Thymus (tissue), 11 donors: ENCODE data around the gene MORF4L1. TPM values are rescaled to one million over a fixed set of nuclear protein-coding genes. Genes with fewer than 3 reads are reported as not detected.
"Not testable (repeated sequence)": the region's sequence is repeated elsewhere in the genome, so short reads cannot be mapped to it uniquely, and the experiment has no call there.

Experiments
- DNase-seq, 9 donors: peaks; one replicate each; pipeline ENCODE4 v3.0.0-alpha.2; 2013; ENCODE audit warnings: low spot score in 9 of 9, low read depth in 6 of 9, missing footprints in 1 of 9
- H3K27ac ChIP-seq, 2 donors: one replicate each; pipeline ENCODE4 v1.5.1; 2013; ENCODE audit warnings: control low read depth in 1 of 2, low read depth in 1 of 2, low read length in 1 of 2, mild to moderate bottlenecking in 1 of 2, moderate library complexity in 1 of 2
- H3K27me3 ChIP-seq, 2 donors: one replicate each; pipeline ENCODE4 v1.5.1; 2013; ENCODE audit warnings: low read length in 1 of 2; ENCODE audit not compliant: control insufficient read depth in 2 of 2, insufficient read depth in 1 of 2
- H3K36me3 ChIP-seq, 2 donors: one replicate each; pipeline ENCODE4 v1.5.1; 2013; ENCODE audit warnings: low read length in 1 of 2, mild to moderate bottlenecking in 1 of 2, moderate library complexity in 1 of 2; ENCODE audit not compliant: control insufficient read depth in 2 of 2, insufficient read depth in 2 of 2
- H3K4me1 ChIP-seq, 2 donors: one replicate each; pipeline ENCODE4 v1.5.1; 2013; ENCODE audit warnings: low read length in 2 of 2; ENCODE audit not compliant: control insufficient read depth in 2 of 2, insufficient read depth in 2 of 2
- H3K4me3 ChIP-seq, 2 donors: one replicate each; pipeline ENCODE4 v1.5.1; 2013; ENCODE audit warnings: low read length in 2 of 2, control low read depth in 1 of 2, mild to moderate bottlenecking in 1 of 2
- H3K9me3 ChIP-seq, 2 donors: one replicate each; pipeline ENCODE4 v1.5.1; 2013; ENCODE audit warnings: low read length in 1 of 2, mild to moderate bottlenecking in 1 of 2; ENCODE audit not compliant: control insufficient read depth in 2 of 2, insufficient read depth in 1 of 2
- WGBS: extraction: QIAGEN DNeasy Blood & Tissue Kit; methylation state at CpG from one replicate; pipeline ENCODE4 v1.1.7; 2013; 5-methylcytosine and 5-hydroxymethylcytosine counted together
- polyA plus RNA-seq: library from polyadenylated mRNA; stranded (reverse); fragments of 200-250 nt; gene quantifications from one replicate; pipeline ENCODE4 v1.2.3, GENCODE V29; 2013
- total RNA-seq: library from RNA; stranded (reverse); fragments of 120-200 nt; gene quantifications from one replicate; pipeline ENCODE4 v1.2.4, GENCODE V29; 2013
- donor health status: healthy.

Gene MORF4L1
- total and polyA plus RNA-seq, 2 donors: 231 to 233 TPM

DNA sequence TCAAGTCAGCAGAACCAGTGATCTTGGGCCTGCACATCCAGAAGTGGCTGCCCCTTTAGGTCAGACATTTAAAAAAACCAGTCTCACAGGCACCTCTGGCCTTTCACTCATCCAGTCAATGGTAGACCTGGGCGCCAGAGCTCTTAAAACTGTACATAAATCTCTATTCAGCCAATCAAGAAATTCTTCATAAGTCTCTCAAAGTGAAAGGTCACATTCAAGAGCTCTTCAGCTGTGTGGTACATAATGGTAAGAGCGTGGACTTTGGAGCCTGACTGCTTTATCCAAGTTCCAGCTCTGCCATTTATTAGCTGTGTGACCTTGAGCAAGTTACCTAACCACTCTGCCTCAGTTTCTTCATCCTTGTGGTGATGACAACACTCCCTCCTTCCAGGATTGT is 22.3 kb upstream of the MORF4L1 start:
- no peaks in the 10 kb centered on the region for H3K27me3 ChIP-seq
- no peaks in the 10 kb centered on the region for H3K9me3 ChIP-seq
- DNase-seq: no peak
- H3K4me1 ChIP-seq: no peaks in the 10 kb centered on the region
- no peak overlapping the region for H3K4me3 ChIP-seq
- no peaks in the 10 kb centered on the region for H3K36me3 ChIP-seq
- H3K27ac ChIP-seq: no peak overlapping the region
- WGBS: 96% methylated on average over 2 of the region's 2 CpGs

DNA sequence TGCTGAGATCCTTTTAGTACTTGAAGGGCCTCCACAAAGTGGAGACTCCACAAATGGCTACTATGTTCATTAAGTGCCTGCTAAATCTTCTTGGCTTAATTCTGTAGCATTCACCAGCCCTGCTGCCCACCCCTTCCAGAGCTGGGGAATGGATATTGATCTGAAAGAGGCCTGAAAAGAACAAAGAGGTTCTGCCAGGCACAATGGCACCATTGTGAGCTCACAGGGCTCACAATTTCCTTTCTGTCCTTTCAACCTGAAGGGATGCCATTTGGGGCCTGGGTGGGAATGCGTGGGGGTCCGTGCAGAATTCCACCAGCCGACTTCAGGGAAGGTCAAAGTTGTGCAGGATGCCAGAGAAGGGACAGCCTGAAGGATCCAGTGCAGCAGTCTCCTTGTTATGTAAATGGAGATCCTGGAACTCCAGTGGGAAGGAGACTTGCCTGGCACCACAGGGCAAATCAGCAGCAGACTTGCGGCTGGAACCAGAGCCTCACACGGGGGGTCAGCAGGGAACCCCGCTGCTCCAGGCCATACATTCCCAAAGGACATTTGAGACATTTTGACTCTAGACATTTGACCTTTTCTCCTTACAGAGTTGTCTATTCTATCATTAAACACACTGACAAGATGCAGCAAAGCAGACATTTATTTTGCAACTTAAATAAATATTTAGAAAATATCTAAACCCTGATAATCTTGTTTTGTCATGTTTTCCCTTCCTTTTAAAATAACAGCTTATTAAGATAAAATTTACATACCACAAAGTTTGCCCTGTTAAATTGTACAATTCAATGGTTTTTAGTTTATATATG is 21.5 kb upstream of the MORF4L1 start:
- Histone ChIP-seq H3K4me1 (no peaks in the 10 kb centered on the region), H3K27ac (no peak overlapping the region), H3K4me3 (no peak overlapping the region), H3K36me3 (no peaks in the 10 kb centered on the region), H3K27me3 (no peaks in the 10 kb centered on the region), H3K9me3 (no peaks in the 10 kb centered on the region)
- 90% methylated on average over 6 of the region's 6 CpGs for WGBS
- no peak for DNase-seq

DNA sequence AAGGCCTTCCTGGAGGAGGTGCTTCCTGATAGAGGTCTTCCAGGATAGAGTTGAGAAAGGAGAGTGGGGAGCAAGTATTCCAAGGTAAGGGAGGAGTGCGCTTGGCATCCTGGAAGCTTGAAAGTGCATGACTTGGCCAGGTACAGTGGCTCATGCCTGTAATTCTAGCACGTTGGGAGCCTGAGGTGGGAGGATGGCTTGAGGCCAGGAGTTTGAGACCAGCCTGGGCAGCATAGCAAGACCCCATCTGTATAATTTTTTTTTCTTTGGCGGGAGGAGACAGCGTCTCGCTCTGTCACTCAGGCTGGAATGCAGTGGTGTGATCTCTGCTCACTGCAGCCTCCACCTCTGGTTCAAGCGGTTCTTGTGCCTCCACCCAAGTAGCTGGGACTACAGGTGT is 19.2 kb upstream of the MORF4L1 start:
- Histone ChIP-seq H3K27me3 (no peaks in the 10 kb centered on the region), H3K27ac (no peak overlapping the region), H3K36me3 (no peaks in the 10 kb centered on the region), H3K9me3 (no peaks in the 10 kb centered on the region), H3K4me1 (no peaks in the 10 kb centered on the region), H3K4me3 (no peak overlapping the region)
- DNase-seq: no peak
- WGBS: 95% methylated on average over 6 of the region's 6 CpGs

DNA sequence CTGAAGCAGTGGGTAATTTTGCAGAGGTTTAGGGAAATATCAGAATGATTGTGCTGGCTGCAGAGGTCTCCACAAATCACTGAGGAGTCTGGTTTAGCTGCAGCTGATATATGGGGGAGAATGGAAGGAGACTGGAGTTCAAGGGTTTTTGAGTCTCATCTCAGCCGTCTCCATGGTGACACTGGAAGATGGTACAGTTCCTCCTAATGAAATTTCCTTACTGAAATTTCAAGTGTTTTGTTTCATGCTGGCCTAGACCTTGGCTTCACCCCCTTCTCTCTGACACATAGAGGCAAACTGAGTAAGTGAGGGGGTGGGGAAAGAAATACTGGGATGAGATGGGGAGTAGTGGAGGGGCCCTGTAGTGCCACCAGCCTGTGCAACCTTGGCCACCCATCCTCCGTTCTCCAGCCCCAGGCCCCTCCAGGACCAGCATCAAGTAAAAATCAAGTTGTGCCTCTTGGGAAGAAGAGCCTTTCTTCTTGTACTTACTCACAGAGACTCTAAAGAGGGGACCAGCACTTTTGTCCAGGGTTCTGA is 17.8 kb upstream of the MORF4L1 start:
- Histone ChIP-seq H3K27me3 (peaks cover 0 to under 1% of the 10 kb centered on the region in 2 donors), H3K27ac (no peak overlapping the region), H3K4me3 (no peak overlapping the region), H3K4me1 (peaks cover 0 to 2% of the 10 kb centered on the region in 2 donors), H3K9me3 (no peaks in the 10 kb centered on the region), H3K36me3 (no peaks in the 10 kb centered on the region)
- no peak for DNase-seq
- WGBS: over 99% methylated on average over 2 of the region's 2 CpGs

DNA sequence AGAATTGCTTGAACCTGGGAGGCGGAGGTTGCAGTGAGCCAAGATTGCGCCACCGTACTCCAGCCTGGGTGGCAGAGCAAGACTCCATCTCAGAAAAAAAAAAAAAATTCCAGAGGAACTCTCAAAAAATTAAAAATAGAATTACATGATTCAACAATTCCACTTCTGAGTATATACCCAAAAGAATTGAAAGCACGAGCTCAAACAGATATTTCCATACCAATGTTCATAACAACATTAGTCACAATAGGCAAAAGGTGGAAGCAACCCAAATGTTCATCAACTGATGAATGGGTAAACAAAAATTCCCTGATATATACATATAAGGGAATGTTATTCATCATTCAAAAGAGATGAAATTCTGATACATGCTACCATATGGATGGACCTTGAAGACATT is 16.9 kb upstream of the MORF4L1 start:
- 74% methylated on average over 4 of the region's 4 CpGs for WGBS
- no peak overlapping the region for H3K27ac ChIP-seq
- DNase-seq: no peak

DNA sequence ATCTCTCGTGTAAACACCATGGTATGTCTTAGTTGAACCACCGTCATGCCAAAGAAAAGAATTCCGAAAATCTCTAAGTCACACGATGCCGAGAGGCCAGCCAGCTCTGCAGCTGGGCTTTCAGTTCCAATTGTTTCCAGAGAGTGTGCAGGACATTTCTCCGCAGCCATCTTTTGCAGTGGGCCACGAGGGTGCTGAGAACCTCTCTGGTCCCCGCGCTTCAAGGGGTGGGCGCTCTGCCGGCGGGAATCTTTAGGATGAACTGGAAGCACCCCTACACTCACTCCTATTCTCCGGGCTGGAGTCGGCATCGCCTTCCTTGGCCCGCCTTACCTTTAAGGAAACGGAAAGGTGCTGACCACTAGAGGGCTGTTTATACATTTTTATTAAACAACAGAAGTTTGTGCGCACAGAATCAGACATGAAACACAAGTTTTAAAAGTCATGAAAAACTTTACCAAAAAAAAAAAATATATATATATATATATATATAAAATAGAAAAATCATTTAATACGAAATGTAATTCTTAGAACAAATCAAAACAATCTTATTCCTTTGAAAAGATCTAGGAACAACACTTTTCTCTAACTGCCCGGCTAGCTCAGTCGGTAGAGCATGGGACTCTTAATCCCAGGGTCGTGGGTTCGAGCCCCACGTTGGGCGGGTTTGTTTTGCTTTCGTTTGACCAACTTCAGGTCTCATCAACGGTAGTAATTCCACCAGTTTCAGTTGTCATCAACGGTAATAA is 12.5 kb upstream of the MORF4L1 start:
- Histone ChIP-seq H3K36me3 (no peaks in the 10 kb centered on the region), H3K27me3 (peaks cover 0 to 2% of the 10 kb centered on the region in 2 donors), H3K4me1 (peaks cover 0 to 4% of the 10 kb centered on the region in 2 donors), H3K27ac (peak overlapping the region in 1 of 2 donors; percentile 13), H3K9me3 (no peaks in the 10 kb centered on the region), H3K4me3 (peak overlapping the region; percentile 44 to 46)
- DNase-seq: peak in 8 of 9 donors; percentile 25 to 70 (median 31)
- WGBS: 3% methylated on average over 28 of the region's 28 CpGs

More for the DNA sequence above, 16.9 kb upstream of the MORF4L1 start:
- Histone ChIP-seq H3K4me3 (no peak overlapping the region), H3K27me3 (peaks cover 0 to 2% of the 10 kb centered on the region in 2 donors), H3K36me3 (no peaks in the 10 kb centered on the region), H3K4me1 (peaks cover 0 to 4% of the 10 kb centered on the region in 2 donors), H3K9me3 (no peaks in the 10 kb centered on the region)

DNA sequence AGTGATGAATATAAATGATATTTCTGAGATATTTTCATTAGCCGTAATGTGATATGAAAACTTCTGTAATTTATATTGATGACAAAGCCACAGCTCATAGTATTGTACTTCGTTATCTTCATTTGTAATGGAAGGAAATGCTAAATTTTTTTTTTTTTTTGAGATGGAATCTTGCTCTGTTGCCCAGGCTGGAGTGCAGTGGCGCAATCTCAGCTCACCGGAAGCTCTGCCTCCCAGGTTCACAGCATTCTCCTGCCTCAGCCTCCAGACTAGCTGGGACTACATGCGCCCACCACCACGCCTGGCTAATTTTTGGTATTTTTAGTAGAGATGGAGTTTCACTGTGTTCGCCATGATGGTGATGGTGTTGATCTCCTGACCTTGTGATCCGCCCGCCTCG is 7.1 kb upstream of the MORF4L1 start:
- not testable (repeated sequence) for H3K4me3 ChIP-seq, DNase-seq, H3K27ac ChIP-seq, H3K27me3 ChIP-seq, H3K9me3 ChIP-seq, H3K36me3 ChIP-seq, H3K4me1 ChIP-seq
- 97% methylated on average over 10 of the region's 10 CpGs for WGBS

DNA sequence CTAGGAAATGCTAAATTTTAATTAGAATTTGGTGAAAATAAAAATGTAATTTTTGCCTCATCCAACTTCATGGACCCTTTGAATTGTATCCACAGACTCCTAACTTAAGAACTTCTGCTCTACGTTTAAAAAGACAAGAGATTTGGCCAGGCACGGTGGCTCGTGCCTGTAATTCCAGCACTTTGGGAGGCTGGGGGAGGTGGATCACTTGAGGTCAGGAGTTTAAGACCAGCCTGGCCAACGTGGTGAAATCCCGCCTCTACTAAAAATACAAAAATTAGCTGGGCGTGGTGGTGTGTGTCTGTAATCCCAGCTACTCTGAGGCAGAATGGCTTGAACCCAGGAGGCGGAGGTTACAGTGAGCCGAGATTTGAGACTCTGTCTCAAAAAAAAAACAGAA is 6.7 kb upstream of the MORF4L1 start:
- not testable (repeated sequence) for H3K27ac ChIP-seq, H3K9me3 ChIP-seq, H3K4me3 ChIP-seq, H3K4me1 ChIP-seq, DNase-seq, H3K36me3 ChIP-seq, H3K27me3 ChIP-seq
- 94% methylated on average over 8 of the region's 8 CpGs for WGBS

DNA sequence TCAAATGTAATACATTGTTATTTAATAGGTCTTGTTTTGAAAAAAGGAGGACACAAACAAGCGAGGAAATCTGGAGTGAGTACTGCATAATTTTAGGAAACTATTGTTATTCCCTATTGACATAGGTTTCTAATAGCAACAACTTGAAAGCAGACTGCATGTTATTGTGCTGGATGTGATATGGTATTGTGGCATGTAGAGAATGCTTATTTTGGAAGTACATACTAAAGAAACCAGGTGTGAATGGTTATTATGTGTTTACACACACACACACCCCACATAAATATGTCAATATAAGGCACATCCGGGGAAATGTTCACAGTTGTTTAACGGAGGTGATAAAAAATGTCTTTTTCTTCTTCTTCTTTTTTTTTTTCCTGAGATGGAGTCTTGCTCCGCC is 5.9 kb upstream of the MORF4L1 start:
- H3K4me3 ChIP-seq: no peak overlapping the region
- H3K27me3 ChIP-seq: no peaks in the 10 kb centered on the region
- WGBS: 95% methylated on average over 4 of the region's 4 CpGs
- no peaks in the 10 kb centered on the region for H3K4me1 ChIP-seq
- DNase-seq: no peak
- no peaks in the 10 kb centered on the region for H3K9me3 ChIP-seq
- no peaks in the 10 kb centered on the region for H3K36me3 ChIP-seq
- H3K27ac ChIP-seq: no peak overlapping the region
